SK-N-SH treated with all-trans-retinoic acid at 6 μM for 48 hours (cell line): ENCODE measurements around the gene FAM98C.

Experiments used
- ATAC-seq: fragments of 200-7000 bp; cut with Tn5 transposase; 3 replicates; pipeline ENCODE4 v1.9.1; 2020; ENCODE audit warnings: mild to moderate bottlenecking, moderate library complexity
- ARNTL ChIP-seq: fragments of 450-650 bp; formaldehyde crosslinking; IDR thresholded peaks from 2 replicates; pipeline ENCODE4 v1.5.0; 2020; ENCODE audit warnings: low read depth, mild to moderate bottlenecking, moderate library complexity, borderline replicate concordance
- CREB5 ChIP-seq: fragments of 250-450 bp; sonication (Bioruptor Pico); IDR thresholded peaks from 2 replicates; pipeline ENCODE4 v1.5.1; 2020; ENCODE audit warnings: low read depth, mild to moderate bottlenecking, moderate library complexity
- CSDC2 ChIP-seq: fragments of 250-450 bp; sonication (Bioruptor Pico); IDR thresholded peaks from 2 replicates; pipeline ENCODE4 v1.5.0; 2020; ENCODE audit warnings: mild to moderate bottlenecking, moderate library complexity
- CSRNP3 ChIP-seq: fragments of 250-450 bp; sonication (Bioruptor Pico); IDR thresholded peaks from 2 replicates; pipeline ENCODE4 v1.5.1; 2021; ENCODE audit warnings: mild to moderate bottlenecking, moderate library complexity
- GLIS3 ChIP-seq: fragments of 250-450 bp; sonication (Bioruptor Pico); IDR thresholded peaks from 2 replicates; pipeline ENCODE4 v1.5.0; 2020; ENCODE audit warnings: mild to moderate bottlenecking, moderate library complexity
- ISL1 ChIP-seq: fragments of 250-450 bp; sonication (Bioruptor Pico); IDR thresholded peaks from 2 replicates; pipeline ENCODE4 v2.1.2; 2022; ENCODE audit warnings: mild to moderate bottlenecking, moderate library complexity
- OSR1 ChIP-seq: fragments of 250-450 bp; sonication (Bioruptor Pico); IDR thresholded peaks from 2 replicates; pipeline ENCODE4 v1.8.0; 2022; ENCODE audit warnings: moderate library complexity, mild to moderate bottlenecking, inconsistent platforms
- PATZ1 ChIP-seq: fragments of 250-450 bp; sonication (Bioruptor Pico); IDR thresholded peaks from 2 replicates; pipeline ENCODE4 v1.8.0; 2020; ENCODE audit warnings: mild to moderate bottlenecking, moderate library complexity, borderline replicate concordance
- POU6F1 ChIP-seq: fragments of 250-450 bp; sonication (Bioruptor Pico); IDR thresholded peaks from 2 replicates; pipeline ENCODE4 v1.8.0; 2021; ENCODE audit warnings: low read depth, mild to moderate bottlenecking, moderate library complexity, borderline replicate concordance
- RARB ChIP-seq: fragments of 250-450 bp; sonication (Bioruptor Pico); IDR thresholded peaks from 2 replicates; pipeline ENCODE4 v1.8.0; 2021; ENCODE audit warnings: mild to moderate bottlenecking, moderate library complexity
- SNAI2 ChIP-seq: fragments of 250-450 bp; sonication (Bioruptor Pico); IDR thresholded peaks from 2 replicates; pipeline ENCODE4 v1.5.0; 2020; ENCODE audit warnings: mild to moderate bottlenecking, moderate library complexity
- TCF4 ChIP-seq: fragments of 250-450 bp; sonication (Bioruptor Pico); IDR thresholded peaks from 2 replicates; pipeline ENCODE4 v1.8.0; 2021; ENCODE audit warnings: mild to moderate bottlenecking, moderate library complexity, borderline replicate concordance
- TSHZ2 ChIP-seq: fragments of 250-450 bp; sonication (Bioruptor Pico); IDR thresholded peaks from 2 replicates; pipeline ENCODE4 v1.5.0; 2020; ENCODE audit warnings: mild to moderate bottlenecking, moderate library complexity
- ZC3H10 ChIP-seq: fragments of 250-450 bp; sonication (Bioruptor Pico); IDR thresholded peaks from 2 replicates; pipeline ENCODE4 v1.5.1; 2021; ENCODE audit warnings: mild to moderate bottlenecking, moderate library complexity
- ZFP3 ChIP-seq: fragments of 250-450 bp; sonication (Bioruptor Pico); IDR thresholded peaks from 2 replicates; pipeline ENCODE4 v1.5.0; 2020; ENCODE audit warnings: mild to moderate bottlenecking, moderate library complexity
- ZFP30 ChIP-seq: fragments of 450-650 bp; formaldehyde crosslinking; IDR thresholded peaks from 2 replicates; pipeline ENCODE4 v1.5.0; 2022; ENCODE audit warnings: mild to moderate bottlenecking, moderate library complexity
- ZNF8 ChIP-seq: fragments of 450-650 bp; formaldehyde crosslinking; IDR thresholded peaks from 2 replicates; pipeline ENCODE4 v1.5.0; 2020; ENCODE audit warnings: mild to moderate bottlenecking, moderate library complexity

FAM98C gene

GRCh38 chr19:38413416-38413815 is 10.5 kb downstream of the FAM98C start:
- no peak for ATAC-seq
- TF ChIP-seq TCF4 (CRISPR knock-in tag) (no peak), TSHZ2 (CRISPR knock-in tag) (no peak), OSR1 (CRISPR knock-in tag) (no peak), SNAI2 (CRISPR knock-in tag) (no peak), ZC3H10 (CRISPR knock-in tag) (no peak), CSRNP3 (CRISPR knock-in tag) (no peak), POU6F1 (CRISPR knock-in tag) (no peak), PATZ1 (CRISPR knock-in tag) (no peak), ZFP3 (CRISPR knock-in tag) (no peak), RARB (CRISPR knock-in tag) (no peak)

- no peak for TF ChIP-seq TSHZ2 (CRISPR knock-in tag)
- TF ChIP-seq GLIS3 (CRISPR knock-in tag) = no peak
- no peak for TF ChIP-seq ZFP3 (CRISPR knock-in tag)
- TF ChIP-seq CREB5 (CRISPR knock-in tag) = no peak
- no peak for TF ChIP-seq ZFP30 (CRISPR knock-in tag)
- TF ChIP-seq RARB (CRISPR knock-in tag) = no peak
- TF ChIP-seq ISL1 (CRISPR knock-in tag) = no peak
- TF ChIP-seq CSRNP3 (CRISPR knock-in tag) = no peak
- no peak for TF ChIP-seq ARNTL
- no peak for TF ChIP-seq ZNF8
- no peak for TF ChIP-seq CSDC2
- TF ChIP-seq, all 23 proteins: peak for 0
- no peak for ATAC-seq
Observed at GRCh38 chr19:38417146-38417543, 14.3 kb downstream of the FAM98C start.
